COLO668 (cell line): ENCODE measurements around the gene VWA2.

Source experiments
- DNase-seq: peaks from one replicate; lab custom pipeline; 2025; ENCODE audit not compliant: unreplicated experiment; lab: John Stamatoyannopoulos, UW

VWA2 gene

DNA sequence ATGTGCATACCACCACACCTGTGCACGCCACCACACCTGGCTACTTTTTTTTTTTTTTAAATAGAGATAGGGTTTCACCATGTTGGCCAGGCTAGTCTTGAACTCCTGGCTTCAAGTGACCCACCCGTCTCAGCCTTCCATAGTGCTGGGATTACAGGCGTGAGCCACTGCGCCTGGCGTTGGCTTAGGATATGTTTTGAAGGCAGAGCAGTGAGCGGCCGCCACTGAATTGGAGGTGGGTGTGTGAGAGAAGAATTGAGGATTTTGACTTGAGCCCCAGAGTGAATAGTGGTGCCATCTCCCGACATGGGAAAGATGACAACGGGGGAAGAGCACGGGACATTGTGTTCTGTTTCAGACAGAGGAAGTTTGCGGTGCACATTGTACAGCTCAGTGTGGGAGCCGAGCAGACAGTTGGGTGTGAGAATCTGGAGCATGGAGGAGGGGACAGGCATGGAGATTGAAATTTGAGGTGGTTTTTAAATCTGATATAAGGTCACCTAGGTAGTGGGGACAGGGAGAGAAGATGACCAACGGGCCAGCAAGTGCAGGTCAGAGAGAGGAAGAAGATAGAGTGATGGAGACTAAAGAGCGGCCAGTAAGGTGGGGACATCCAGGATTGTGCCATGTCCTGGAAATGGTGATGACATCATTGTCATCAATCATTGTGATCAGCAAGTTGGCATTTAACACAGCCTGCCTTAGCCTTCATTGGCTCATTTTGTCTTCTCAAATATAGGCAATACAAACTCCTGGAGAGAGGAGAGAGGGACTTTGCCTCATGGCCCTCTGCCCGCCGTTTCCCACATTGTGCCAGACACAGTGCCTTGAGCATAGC lies 35.8 kb downstream of the VWA2 start:
- DNase-seq, result no peak

DNA sequence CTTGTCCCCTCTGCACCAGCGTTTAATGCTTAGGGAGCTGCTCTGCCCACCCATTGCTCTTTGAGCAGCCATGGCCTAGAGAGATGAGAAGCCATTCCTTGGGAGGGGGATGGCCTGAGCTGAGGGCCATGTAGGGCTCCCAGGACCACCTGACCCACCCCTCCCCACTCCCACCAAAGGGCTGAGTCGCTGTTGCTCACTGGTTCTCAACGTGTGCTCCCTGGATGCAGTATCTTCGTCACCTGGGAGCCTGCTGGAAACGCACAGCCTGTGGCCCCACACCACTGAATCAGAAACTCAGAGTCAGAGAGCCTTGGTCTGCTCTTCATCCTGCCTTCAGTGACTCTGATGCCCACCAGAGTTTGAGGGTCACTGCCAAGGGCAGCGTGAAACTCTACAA lies 37.0 kb downstream of the VWA2 start:
- DNase-seq, result no peak

DNA sequence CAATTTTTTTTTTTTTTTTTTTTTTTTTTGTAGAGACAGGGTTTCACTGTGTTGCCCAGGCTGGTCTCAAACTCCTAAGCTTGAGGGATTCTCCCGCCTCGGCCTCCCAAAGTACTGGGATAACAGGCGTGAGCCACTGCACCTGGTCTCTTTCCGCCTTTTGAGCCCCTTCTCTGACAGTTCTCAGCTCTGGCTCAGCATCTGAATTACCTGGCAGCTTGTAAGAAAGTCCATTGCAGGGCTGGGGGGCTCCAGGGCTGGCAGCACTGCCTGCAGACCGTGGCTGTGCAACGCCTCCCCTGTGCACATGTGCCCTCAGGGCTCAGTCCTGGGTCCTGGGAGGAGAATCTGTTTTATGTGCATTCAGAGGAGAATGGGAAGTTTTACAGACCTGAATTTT lies 37.6 kb downstream of the VWA2 start:
- DNase-seq, result no peak

DNA sequence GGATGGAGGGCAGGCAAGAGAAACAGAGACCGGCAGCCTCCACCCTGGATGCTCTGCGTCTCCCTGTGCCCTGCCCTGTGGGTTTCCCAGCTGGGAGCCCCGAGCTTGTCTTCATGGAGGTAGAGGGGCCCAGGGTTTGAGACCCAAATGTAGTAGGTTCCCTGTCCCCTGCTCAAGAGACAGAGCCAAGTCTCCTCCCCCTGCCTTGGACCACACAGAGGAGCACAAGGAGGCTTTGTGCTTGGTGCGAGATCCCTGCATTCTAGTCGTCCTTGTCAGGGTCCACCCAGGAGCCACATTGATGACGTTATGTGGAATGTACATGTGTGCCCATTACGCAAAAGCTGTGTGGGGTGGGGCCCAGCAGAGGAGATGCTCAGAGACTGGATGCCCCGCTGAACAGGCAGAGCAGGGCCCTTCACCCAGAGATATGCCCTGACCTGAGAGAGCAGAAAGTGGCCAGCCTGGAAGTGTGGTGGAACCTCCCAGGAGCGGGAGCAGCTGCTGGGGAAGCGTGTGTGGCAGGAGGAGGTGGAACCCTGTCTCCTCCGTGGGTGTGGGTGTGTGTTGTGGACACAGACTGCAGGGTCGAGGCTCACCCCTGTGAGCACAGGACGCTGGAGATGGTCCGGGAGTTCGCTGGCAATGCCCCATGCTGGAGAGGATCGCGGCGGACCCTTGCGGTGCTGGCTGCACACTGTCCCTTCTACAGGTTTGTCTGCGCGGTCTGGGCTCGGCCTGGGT lies 39.3 kb downstream of the VWA2 start:
- no peak for DNase-seq

DNA sequence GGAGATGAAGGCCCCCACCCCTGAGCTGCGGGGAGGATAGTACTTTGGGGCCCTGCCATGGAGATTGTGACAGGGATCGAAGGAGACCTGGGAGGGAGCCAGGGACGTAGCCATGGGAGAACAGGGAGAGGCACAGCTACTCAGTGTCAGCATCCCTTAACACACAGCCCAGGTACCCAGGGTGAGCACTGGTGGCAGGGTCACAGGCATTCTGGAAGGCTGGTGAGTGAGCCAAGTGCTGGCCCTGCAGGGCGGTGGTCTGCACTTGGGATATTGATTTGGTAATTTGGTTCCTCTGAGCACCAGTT lies 39.8 kb downstream of the VWA2 start:
- DNase-seq, result no peak

DNA sequence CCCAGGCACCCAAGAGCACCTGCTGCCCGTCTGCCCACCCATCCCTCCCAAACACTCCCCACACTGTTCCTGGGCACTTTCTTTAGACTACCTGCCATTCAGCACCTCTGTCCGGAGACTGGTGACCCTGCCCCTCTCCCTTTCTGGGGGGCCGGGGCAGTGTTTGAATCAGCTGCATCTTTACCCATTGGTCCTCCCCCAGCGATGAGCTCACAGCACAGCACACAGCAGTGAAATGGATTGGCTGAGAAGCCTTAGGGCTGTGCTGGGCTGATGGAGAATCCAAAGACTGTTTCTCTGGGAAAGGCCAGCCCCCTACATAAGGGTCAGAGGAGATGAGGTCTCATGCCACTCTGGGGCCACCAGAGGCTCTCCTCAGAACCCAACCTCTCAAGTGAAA lies 40.2 kb downstream of the VWA2 start:
- DNase-seq, result no peak

DNA sequence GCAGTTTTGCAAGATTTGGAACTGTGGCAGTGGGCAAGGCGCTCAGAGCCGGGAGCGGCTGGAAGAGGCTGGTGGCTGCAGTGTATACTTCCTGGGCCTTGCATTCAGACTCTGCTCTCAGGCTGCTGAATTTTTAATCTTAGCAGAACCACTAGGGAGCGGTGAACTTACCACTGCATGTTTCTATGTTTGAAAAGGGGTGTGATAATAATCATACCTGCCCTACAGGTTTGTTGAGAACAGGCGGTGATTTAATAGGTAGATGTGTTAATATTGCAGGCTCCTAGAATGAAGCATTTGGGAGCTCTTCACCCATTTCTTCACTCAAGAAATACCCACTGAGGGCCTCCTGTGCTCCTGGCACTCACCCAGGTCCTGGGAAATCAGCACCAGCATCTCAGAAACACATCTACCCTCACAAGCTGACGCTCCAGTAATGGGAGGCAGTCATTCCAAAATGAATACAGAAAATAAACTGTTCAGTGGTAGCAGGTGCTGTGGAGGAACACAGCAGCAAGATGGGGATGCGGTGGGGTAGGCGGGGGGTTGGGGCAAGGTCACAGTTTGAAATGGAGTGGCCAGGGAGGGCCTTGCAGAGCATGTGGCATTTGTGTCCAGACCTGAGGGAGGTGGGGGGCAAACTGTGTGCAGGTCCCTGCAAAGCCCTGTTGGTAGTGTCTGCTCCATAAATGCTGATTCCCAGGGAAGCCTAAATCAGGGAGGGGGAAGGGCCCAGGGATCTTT lies 41.0 kb downstream of the VWA2 start:
- DNase-seq, result no peak

DNA sequence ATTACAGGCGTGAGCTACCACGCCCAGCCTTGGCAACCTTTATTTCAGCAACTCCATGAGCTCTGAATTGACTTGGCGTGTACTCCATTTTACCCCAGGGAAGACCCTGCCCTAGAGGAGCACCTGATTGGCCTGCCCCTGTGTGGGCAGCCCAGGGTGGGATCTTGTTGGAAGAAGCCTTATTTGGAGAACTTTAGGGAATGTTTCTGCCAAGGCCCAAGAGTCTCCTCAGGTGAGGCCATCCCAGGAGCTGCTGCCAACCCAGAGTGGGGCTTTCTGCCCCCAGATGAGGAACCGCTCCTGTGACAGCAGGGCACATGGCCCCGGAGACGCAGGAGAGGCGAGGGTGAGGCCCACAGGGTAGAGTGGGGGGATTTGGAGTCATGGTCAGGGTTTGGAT lies 42.0 kb downstream of the VWA2 start:
- DNase-seq, result no peak

DNA sequence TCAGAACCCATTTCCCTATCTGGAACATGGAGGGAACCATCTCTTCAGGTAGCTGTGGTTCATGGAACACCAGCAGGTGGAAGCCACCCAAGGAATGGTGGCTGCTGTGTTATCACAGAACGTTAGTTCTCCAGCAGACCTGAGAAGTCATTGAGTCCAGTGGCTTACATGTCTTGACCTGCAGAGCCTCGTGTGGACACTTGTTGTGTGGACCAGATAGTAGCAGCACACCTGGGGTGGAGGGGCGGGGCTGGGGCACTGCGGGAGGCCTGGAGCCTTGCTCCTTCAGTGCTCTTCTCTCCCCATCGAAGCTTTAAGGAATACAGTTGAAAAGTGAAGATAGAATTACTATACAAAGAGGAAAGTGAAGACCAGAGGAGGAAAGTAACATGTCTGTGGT lies 42.4 kb downstream of the VWA2 start:
- no peak for DNase-seq

DNA sequence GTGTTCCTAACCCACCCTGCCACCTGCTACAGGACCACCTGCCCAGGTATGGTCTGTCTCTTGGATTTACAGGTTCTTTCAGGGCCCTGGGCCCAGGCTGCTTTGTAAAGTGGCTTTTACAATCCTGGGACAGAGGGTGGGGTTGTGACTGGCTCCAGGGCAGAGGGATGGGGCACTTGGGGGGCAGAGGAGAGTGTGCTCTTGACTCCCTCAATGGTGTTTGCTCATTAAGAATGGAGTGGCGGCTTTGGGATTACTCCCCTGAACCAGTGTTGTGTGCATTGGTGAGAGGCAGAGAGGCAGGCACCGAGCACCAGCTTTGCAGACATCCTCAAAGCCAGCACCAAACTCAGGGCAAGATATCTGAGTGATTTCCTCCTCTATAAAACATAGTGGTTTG lies 43.5 kb downstream of the VWA2 start:
- no peak for DNase-seq

DNA sequence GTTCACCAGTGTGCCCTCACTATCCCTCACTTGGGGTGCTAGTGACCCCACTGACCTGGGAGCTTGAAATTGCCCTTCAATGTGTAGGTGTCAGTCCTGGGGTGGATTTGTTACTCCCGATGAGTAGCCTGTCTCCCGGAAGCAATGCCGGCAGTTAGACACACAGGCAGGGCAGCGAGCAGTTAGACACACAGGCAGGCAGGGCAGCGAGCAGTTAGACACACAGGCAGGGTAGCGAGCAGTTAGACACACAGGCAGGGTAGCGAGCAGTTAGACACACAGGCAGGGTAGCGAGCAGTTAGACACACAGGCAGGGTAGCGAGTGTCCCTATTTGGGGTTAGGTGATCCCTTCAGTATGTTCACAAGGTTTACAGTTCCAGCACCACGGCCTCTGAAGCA lies 44.0 kb downstream of the VWA2 start:
- no peak for DNase-seq

DNA sequence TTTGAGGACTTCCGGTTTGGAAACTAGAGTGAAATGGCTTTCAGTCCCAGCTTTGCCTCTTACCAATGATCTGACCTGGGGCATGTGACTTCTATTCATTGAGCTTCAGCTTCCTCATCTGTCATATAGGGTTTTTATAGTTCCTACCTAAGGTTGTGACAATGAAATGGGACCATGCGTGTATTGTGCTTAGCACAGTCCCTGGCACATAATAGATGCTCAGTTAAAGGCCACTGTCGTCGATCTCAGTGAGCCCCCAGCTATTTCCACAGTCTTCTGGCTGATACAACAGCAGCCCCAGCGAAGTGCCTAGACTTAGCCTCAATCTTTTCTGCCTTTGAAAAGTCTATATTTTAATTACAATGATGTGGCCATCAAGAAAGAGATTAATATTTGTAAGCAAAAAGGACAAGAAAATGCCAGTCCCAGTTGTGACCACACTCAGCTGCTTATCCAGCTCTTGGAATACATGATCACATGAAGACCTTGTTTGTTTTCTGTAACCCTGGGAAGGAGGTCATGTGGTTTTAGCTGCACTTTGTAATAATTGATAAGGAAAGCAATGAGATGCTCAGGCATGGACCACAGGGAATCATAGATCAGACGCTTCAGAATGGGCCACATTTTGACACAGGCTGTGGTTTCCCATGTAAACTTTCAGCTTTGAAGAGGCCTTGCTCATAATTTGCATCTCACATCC lies 44.6 kb downstream of the VWA2 start:
- DNase-seq, result no peak

DNA sequence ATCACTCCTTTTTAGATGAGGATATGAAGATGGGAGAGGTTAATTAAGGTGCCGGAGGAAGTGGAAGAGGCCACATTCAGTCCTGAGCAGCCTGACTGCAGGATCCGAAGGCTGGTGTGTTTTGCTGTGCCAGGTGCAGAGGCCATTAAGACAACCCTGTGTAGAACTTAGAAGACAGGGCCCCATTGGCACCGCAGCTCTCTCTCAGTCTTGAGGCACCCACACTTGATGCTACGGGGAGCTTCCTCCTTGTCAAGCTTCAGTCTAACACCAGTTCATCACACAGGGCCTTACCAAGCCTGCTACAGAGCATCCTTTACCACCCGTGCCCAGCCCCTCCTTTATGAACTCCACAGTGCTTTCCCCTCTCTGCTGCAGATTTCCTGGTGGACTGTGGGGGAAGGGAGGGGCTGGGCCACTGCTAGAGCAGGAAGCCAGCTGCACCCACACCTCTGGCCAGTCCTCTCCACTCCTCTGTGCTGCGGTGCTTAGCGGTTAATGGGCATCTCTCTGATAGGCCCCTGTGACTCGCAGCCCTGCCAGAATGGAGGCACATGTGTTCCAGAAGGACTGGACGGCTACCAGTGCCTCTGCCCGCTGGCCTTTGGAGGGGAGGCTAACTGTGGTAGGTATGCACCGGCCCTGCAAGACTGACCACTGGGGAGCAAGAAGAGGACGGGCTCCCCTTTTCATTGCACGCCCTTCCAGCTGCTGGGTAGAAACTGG lies 45.5 kb downstream of the VWA2 start:
- DNase-seq, result no peak

DNA sequence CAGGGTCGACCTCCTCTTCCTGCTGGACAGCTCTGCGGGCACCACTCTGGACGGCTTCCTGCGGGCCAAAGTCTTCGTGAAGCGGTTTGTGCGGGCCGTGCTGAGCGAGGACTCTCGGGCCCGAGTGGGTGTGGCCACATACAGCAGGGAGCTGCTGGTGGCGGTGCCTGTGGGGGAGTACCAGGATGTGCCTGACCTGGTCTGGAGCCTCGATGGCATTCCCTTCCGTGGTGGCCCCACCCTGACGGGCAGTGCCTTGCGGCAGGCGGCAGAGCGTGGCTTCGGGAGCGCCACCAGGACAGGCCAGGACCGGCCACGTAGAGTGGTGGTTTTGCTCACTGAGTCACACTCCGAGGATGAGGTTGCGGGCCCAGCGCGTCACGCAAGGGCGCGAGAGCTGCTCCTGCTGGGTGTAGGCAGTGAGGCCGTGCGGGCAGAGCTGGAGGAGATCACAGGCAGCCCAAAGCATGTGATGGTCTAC lies 46.9 kb downstream of the VWA2 start:
- DNase-seq, result no peak

DNA sequence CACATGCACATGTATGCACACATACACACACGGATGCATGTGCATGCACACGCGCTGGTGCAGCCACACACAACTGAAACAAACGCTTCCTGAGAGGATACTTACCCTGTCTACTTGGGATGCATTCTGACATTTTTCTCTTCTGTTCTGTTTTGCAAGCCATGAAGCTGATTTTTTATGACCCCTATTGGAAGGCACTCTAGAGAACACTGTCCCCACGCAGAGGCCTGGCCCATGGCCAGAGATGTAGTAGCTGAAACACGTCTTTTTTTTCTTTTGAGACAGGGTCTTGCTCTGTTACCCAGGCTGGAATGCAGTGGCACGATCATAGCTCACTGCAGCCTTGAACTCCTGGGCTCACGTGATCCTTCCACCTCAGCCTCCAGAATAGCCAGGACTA lies 47.9 kb downstream of the VWA2 start:
- DNase-seq, result no peak

DNA sequence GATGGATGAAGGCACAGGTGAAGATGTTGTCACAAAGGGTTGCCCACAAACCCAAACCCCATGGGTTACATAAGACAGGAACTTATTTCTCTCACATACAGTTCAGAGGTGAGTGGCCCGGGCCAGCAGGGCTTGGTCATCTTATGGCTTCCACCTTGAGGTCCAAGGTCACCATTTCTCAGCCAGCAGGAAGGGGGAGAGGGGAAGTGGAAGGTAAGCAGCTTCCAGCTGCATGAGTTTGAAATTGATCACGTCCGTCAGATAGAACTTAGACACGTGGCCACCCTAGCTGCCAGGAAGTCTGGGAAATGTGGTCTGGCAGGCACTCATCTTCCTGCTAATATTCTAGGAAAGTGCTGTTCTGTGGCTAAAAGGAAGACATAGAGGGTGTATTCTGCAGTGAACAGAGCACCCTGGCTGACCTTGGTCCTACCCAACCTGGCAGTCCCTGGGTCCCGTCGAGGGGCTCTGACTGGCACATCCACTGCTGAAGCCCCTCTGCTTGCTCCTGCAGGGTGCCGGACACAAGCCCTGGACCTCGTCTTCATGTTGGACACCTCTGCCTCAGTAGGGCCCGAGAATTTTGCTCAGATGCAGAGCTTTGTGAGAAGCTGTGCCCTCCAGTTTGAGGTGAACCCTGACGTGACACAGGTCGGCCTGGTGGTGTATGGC lies 49.5 kb downstream of the VWA2 start:
- DNase-seq, result no peak

DNA sequence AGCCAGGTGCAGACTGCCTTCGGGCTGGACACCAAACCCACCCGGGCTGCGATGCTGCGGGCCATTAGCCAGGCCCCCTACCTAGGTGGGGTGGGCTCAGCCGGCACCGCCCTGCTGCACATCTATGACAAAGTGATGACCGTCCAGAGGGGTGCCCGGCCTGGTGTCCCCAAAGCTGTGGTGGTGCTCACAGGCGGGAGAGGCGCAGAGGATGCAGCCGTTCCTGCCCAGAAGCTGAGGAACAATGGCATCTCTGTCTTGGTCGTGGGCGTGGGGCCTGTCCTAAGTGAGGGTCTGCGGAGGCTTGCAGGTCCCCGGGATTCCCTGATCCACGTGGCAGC lies 50.0 kb downstream of the VWA2 start:
- DNase-seq, result no peak

DNA sequence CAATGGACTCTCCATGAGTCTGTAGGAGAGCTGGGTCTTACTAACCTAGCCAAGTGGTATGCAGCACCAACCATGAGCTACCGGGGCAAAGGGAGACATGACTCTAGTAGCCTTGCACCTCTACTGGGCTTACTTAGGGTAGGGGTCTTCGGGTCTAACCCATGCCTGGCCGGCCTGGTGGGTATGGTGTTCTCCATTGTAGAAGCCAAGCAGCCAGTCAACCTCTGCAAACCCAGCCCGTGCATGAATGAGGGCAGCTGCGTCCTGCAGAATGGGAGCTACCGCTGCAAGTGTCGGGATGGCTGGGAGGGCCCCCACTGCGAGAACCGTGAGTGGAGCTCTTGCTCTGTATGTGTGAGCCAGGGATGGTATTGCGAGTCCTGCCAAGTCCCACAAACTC lies 51.0 kb downstream of the VWA2 start:
- no peak for DNase-seq

DNA sequence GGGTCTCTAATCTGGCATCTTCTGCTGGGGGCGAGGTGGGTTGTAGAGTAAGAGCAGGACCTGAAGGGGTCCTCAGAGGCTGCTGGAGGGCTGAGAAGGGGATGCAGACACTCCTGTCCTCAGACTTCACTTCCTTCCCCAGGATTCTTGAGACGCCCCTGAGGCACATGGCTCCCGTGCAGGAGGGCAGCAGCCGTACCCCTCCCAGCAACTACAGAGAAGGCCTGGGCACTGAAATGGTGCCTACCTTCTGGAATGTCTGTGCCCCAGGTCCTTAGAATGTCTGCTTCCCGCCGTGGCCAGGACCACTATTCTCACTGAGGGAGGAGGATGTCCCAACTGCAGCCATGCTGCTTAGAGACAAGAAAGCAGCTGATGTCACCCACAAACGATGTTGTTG lies 52.0 kb downstream of the VWA2 start:
- no peak for DNase-seq

DNA sequence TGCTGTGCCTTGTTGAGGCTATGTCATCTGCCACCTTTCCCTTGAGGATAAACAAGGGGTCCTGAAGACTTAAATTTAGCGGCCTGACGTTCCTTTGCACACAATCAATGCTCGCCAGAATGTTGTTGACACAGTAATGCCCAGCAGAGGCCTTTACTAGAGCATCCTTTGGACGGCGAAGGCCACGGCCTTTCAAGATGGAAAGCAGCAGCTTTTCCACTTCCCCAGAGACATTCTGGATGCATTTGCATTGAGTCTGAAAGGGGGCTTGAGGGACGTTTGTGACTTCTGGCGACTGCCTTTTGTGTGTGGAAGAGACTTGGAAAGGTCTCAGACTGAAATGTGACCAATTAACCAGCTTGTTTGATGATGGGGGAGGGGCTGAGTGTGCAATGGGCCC lies 52.5 kb downstream of the VWA2 start:
- DNase-seq, result no peak
